HepG2 (cell line): ENCODE results near the gene PLP1. TPM values are rescaled to one million over a fixed set of nuclear protein-coding genes. Genes with fewer than 3 reads are reported as not detected.

Experiments
- ATAC-seq: fragments of 200-7000 bp; cut with Tn5 transposase; 3 replicates; pipeline ENCODE4 v1.9.1; 2020; ENCODE audit warnings: mild to moderate bottlenecking, moderate library complexity
- BruUV-seq: library from RNA; stranded (reverse); fragments of 400-500 nt; replicated peaks from 2 replicates; lab custom pipeline; 2021; lab: Mats Ljungman, UMichigan
- CTCF ChIA-PET: fragments of 300-600 bp; formaldehyde crosslinking; extraction: SDS; loops from one replicate; lab custom pipeline; 2021; ENCODE audit warnings: low total read pairs, inconsistent platforms, low intra/inter-chr PET ratio; lab: Yijun Ruan, JAX
- POLR2A ChIA-PET: fragments of 350-600 bp; sonication (Branson Sonifier 250); formaldehyde crosslinking; loops from one replicate; lab custom pipeline; 2020; ENCODE audit warnings: antibody characterized with exemption, inconsistent platforms; lab: Yijun Ruan, JAX
- DNase-seq: peaks from one replicate; pipeline ENCODE4 v3.0.0-alpha.2; 2015; ENCODE audit warnings: low spot score
- FAIRE-seq: peaks from 3 replicates; lab custom pipeline; 2011; peaks lifted over from hg19 to GRCh38; lab: Jason Lieb, UNC
- H2AFZ ChIP-seq: one replicate; pipeline ENCODE4 v1.6.1; 2011; ENCODE audit warnings: low read length, inconsistent platforms
- H3K27ac ChIP-seq: fragments of 300-600 bp; 3 replicates; pipeline ENCODE4 v1.8.0; 2011; ENCODE audit warnings: mixed run types, mild to moderate bottlenecking, mixed read lengths, low read length, inconsistent platforms; ENCODE audit not compliant: insufficient read depth; ENCODE audit errors: extremely low read length
- H3K27me3 ChIP-seq, 2 experiments: fragments of 200-600 bp in 1 of 2; 2 replicates in 1 of 2; 3 replicates in 1 of 2; pipeline versions ENCODE4 v1.6.0 to v1.8.0; 2011; ENCODE audit warnings: low read length in 2 of 2, mild to moderate bottlenecking in 2 of 2, moderate library complexity in 2 of 2, inconsistent platforms in 1 of 2; ENCODE audit not compliant: insufficient read depth in 2 of 2, control insufficient read depth in 1 of 2
- H3K36me3 ChIP-seq, 2 experiments: fragments of 200-600 bp in 1 of 2; replicated peaks in 1 of 2; 2 replicates in 1 of 2; 3 replicates in 1 of 2; pipeline versions ENCODE4 v1.5.1 to v1.8.0; 2011; ENCODE audit warnings: low read length in 2 of 2, inconsistent platforms in 1 of 2; ENCODE audit not compliant: insufficient read depth in 2 of 2, control insufficient read depth in 1 of 2
- H3K4me1 ChIP-seq: 2 replicates; pipeline ENCODE4 v1.5.1; 2012; ENCODE audit warnings: low read length, inconsistent platforms; ENCODE audit not compliant: insufficient read depth
- H3K4me2 ChIP-seq: 2 replicates; pipeline ENCODE4 v1.6.0; 2011; ENCODE audit warnings: low read depth, low read length, inconsistent platforms
- H3K4me3 ChIP-seq, 3 experiments: fragments of 200-600 bp in 1 of 3; sonication (generic), shearing (Covaris generic) in 1 of 3; replicated peaks in 1 of 3; 2 replicates each; pipeline ENCODE4 v1.5.1; 2011 to 2016; ENCODE audit warnings: low read length in 3 of 3, inconsistent platforms in 2 of 3, low read depth in 2 of 3, mild to moderate bottlenecking in 2 of 3, control low read depth in 1 of 3, mixed read lengths in 1 of 3; ENCODE audit not compliant: insufficient read depth in 1 of 3
- H3K79me2 ChIP-seq: one replicate; pipeline ENCODE4 v1.6.1; 2011; ENCODE audit warnings: low read length, inconsistent platforms; ENCODE audit not compliant: insufficient read depth
- H3K9ac ChIP-seq: 2 replicates; pipeline ENCODE4 v1.6.0; 2011; ENCODE audit warnings: mild to moderate bottlenecking, low read depth, low read length, inconsistent platforms; ENCODE audit not compliant: insufficient read depth
- H3K9me3 ChIP-seq: 2 replicates; pipeline ENCODE4 v1.5.1; 2012; ENCODE audit warnings: mild to moderate bottlenecking, low read length
- H4K20me1 ChIP-seq: 2 replicates; pipeline ENCODE4 v1.6.0; 2011; ENCODE audit warnings: inconsistent platforms, mild to moderate bottlenecking, low read length, moderate library complexity; ENCODE audit not compliant: insufficient read depth
- ATF7 ChIP-seq, 2 experiments: fragments of 450-650 bp in 1 of 2; sonication (generic) in 1 of 2; formaldehyde crosslinking in 1 of 2; IDR thresholded peaks; 2 replicates each; pipeline versions ENCODE4 v1.4.0 to v1.6.1; 2016 to 2020; ENCODE audit warnings: antibody characterized with exemption in 1 of 2, mild to moderate bottlenecking in 1 of 2, missing genetic modification reagents in 1 of 2
- CREB1 ChIP-seq, 2 experiments: fragments of 450-650 bp in 1 of 2; IDR thresholded peaks; 2 replicates each; pipeline ENCODE4 v1.6.1; 2016 to 2017; ENCODE audit warnings: control low read depth in 1 of 2, mild to moderate bottlenecking in 1 of 2, missing compliant biosample characterization in 1 of 2, missing genetic modification characterization in 1 of 2
- HMGA1 ChIP-seq: sonication (generic); formaldehyde crosslinking; conservative IDR thresholded peaks from 2 replicates; pipeline ENCODE4 v1.4.0; 2020; ENCODE audit warnings: missing genetic modification reagents
- MED13 ChIP-seq: sonication (generic); formaldehyde crosslinking; IDR thresholded peaks from 2 replicates; pipeline ENCODE4 v1.5.0; 2020; ENCODE audit warnings: missing genetic modification reagents
- TRIM24 ChIP-seq: sonication (generic); formaldehyde crosslinking; IDR thresholded peaks from 2 replicates; pipeline ENCODE4 v1.8.0; 2022; ENCODE audit warnings: mild to moderate bottlenecking, missing genetic modification reagents
- ZC3H4 ChIP-seq: sonication (generic); formaldehyde crosslinking; IDR thresholded peaks from 2 replicates; pipeline ENCODE4 v1.4.0; 2020; ENCODE audit warnings: missing genetic modification reagents, borderline replicate concordance
- ZNF337 ChIP-seq: sonication (generic); formaldehyde crosslinking; IDR thresholded peaks from 2 replicates; pipeline ENCODE4 v1.5.1; 2020; ENCODE audit warnings: missing genetic modification reagents, low read depth, mild to moderate bottlenecking, borderline replicate concordance
- WGBS: methylation state at CpG from one replicate; pipeline ENCODE4 v1.1.6; 2017; ENCODE audit warnings: low lambda C conversion rate; 5-methylcytosine and 5-hydroxymethylcytosine counted together
- in situ Hi-C: cut with HindIII; loops from 2 replicates; pipeline ENCODE4 v1.10.0; 2017; ENCODE audit warnings: low pct_unique_long_range_greater_than_20kb; ENCODE audit not compliant: extremely low pct_ligation_motif_present
- intact Hi-C: fragments of 100-400 bp; cut with micrococcal nuclease; formaldehyde crosslinking; loops from one replicate; pipeline ENCODE4 v1.10.0; 2022; ENCODE audit not compliant: unreplicated experiment
- polyA plus RNA-seq, 8 experiments: library from polyadenylated mRNA; depleted of rRNA in 3 of 8; stranded (reverse) in 7 of 8; unstranded in 1 of 8; fragments of >200 nt; fragmentation: Illumina TruSeq in 4 of 8; extraction: Trizol in 4 of 8; gene quantifications; 2 replicates each; pipeline versions ENCODE4 v1.2.1 to v1.2.3, GENCODE V29; 2011 to 2016; ENCODE audit warnings: low read depth in 4 of 8, missing spikeins in 1 of 8, mixed read lengths in 1 of 8; ENCODE audit not compliant: insufficient read depth in 1 of 8
- total RNA-seq, 5 experiments: library from RNA; depleted of rRNA; stranded (reverse); fragments of >200 nt; fragmentation: Illumina TruSeq; extraction: Trizol; gene quantifications; 2 replicates each; pipeline ENCODE4 v1.2.3, GENCODE V29; 2016; ENCODE audit warnings: low read depth in 1 of 5
- TF ChIP-seq, protein P1 (sequence below): sonication (generic); formaldehyde crosslinking; IDR thresholded peaks from 2 replicates; pipeline ENCODE4 v1.4.0; 2020; ENCODE audit warnings: mild to moderate bottlenecking, low read depth, missing genetic modification reagents

Gene PLP1
- total and polyA plus RNA-seq, 2 of the 13 experiments (the other 11 are each of a cell fraction or from before 2014, with no cell fraction given): 0.15 to 0.27 TPM

- BruUV-seq: no TSS peak
- Histone ChIP-seq H3K79me2 (no peaks in the 10 kb centered on the region), H2AFZ (no peak overlapping the region), H4K20me1 (no peaks in the 10 kb centered on the region), H3K27ac (no peak overlapping the region), H3K4me1 (no peaks in the 10 kb centered on the region), H3K4me2 (no peak overlapping the region), H3K4me3 (no peak overlapping the region), H3K36me3 (no peaks in the 10 kb centered on the region), H3K9me3 (no peaks in the 10 kb centered on the region), H3K27me3 (peaks cover 3% of the 10 kb centered on the region in 2 experiments; a peak in 3 of 5 replicates), H3K9ac (no peak overlapping the region)
- in situ Hi-C loops (no loop called here), intact Hi-C loops (no loop called here)
- FAIRE-seq: no peak
- POLR2A ChIA-PET: no interaction called here
- no peak for ATAC-seq
- 26% methylated on average over 4 of the region's 8 CpGs for WGBS
- CTCF ChIA-PET: no interaction called here
- no peak for DNase-seq
- TF ChIP-seq, protein P1, sequence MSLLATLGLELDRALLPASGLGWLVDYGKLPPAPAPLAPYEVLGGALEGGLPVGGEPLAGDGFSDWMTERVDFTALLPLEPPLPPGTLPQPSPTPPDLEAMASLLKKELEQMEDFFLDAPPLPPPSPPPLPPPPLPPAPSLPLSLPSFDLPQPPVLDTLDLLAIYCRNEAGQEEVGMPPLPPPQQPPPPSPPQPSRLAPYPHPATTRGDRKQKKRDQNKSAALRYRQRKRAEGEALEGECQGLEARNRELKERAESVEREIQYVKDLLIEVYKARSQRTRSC (CRISPR knock-in tag): no peak
- TF ChIP-seq ZNF337 (CRISPR knock-in tag) (no peak), HMGA1 (CRISPR knock-in tag) (no peak), TRIM24 (CRISPR knock-in tag) (no peak), CREB1 (IDR thresholded peaks at IDR 0.05) (0 out of 2 replicates have a peak, but pooled peaks have one; percentile 2), CREB1 (CRISPR knock-in tag; IDR thresholded peaks at IDR 0.05) (no peak), ATF7 (IDR thresholded peaks at IDR 0.05) (peak; percentile 71), ATF7 (CRISPR knock-in tag; IDR thresholded peaks at IDR 0.05) (no peak), MED13 (CRISPR knock-in tag) (no peak), ZC3H4 (CRISPR knock-in tag) (no peak)
Measured at GRCh38 chrX:103730796-103731493, 45.7 kb upstream of the PLP1 start.
